Breast epithelium (tissue), 4 donors: ENCODE results near the gene HNF4A. TPM values are rescaled to one million over a fixed set of nuclear protein-coding genes. Genes with fewer than 3 reads are reported as not detected.

Source experiments
- DNase-seq, 2 donors: peaks; one replicate each; pipeline ENCODE4 v3.0.0-alpha.2; 2019; ENCODE audit warnings: low spot score in 2 of 2
- H3K27ac ChIP-seq, 2 donors: fragments of 200-600 bp; sonication (generic) in 1 of 2; one replicate each; pipeline ENCODE4 v1.5.1; 2016 to 2019; ENCODE audit warnings: mild to moderate bottlenecking in 1 of 2
- H3K27me3 ChIP-seq, 2 donors: fragments of 200-600 bp; sonication (generic) in 1 of 2; one replicate each; pipeline versions ENCODE4 v1.5.1 to v1.6.0; 2017 to 2019; ENCODE audit warnings: control low read depth in 1 of 2, mild to moderate bottlenecking in 1 of 2
- H3K36me3 ChIP-seq: fragments of 200-600 bp; one replicate; pipeline ENCODE4 v1.5.1; 2019
- H3K4me1 ChIP-seq, 2 donors: fragments of 200-600 bp; sonication (generic); one replicate each; pipeline ENCODE4 v1.5.1; 2016 to 2019; ENCODE audit warnings: control low read depth in 1 of 2
- H3K4me3 ChIP-seq, 3 donors: fragments of 200-600 bp; sonication (generic); 1 replicate in 2 of 3; 2 replicates in 1 of 3; pipeline ENCODE4 v1.5.1; 2016 to 2019; ENCODE audit warnings: mild to moderate bottlenecking in 3 of 3, moderate library complexity in 2 of 3
- H3K9me3 ChIP-seq, 2 donors: fragments of 200-600 bp; sonication (generic) in 1 of 2; one replicate each; pipeline ENCODE4 v1.5.1; 2016 to 2019; ENCODE audit warnings: control low read depth in 1 of 2
- CTCF ChIP-seq, 3 donors: fragments of 450-650 bp; IDR thresholded peaks; one replicate each; pipeline ENCODE4 v1.5.1; 2016 to 2017; ENCODE audit warnings: antibody characterized with exemption in 3 of 3, mild to moderate bottlenecking in 3 of 3, moderate library complexity in 3 of 3
- POLR2A ChIP-seq: fragments of 450-650 bp; IDR thresholded peaks from one replicate; pipeline ENCODE4 v1.6.1; 2016; ENCODE audit warnings: antibody characterized with exemption, mild to moderate bottlenecking, moderate library complexity
- POLR2AphosphoS5 ChIP-seq, 3 donors: sonication (generic); formaldehyde crosslinking; IDR thresholded peaks; one replicate each; pipeline ENCODE4 v1.6.1; 2017; ENCODE audit warnings: antibody characterized with exemption in 3 of 3
- intact Hi-C: fragments of 100-400 bp; cut with DNase I; formaldehyde crosslinking; loops from one replicate; pipeline ENCODE4 v1.15.1; 2023; ENCODE audit warnings: low total_unique reads
- total RNA-seq, 3 donors: library from RNA; depleted of rRNA; stranded (reverse); fragments of >200 nt; gene quantifications; one replicate each; pipeline ENCODE4 v1.1.0, GENCODE V29; 2016

HNF4A gene
- total RNA-seq, 3 donors from 2014 or later, result 1.6 TPM; not detected in 2

GRCh38 chr20:44413575-44414345 lies 58.3 kb downstream of the HNF4A start:
- no peak for DNase-seq
- intact Hi-C loops, result no loop called here
- peaks cover 0 to 5% of the 10 kb centered on the region in 2 donors for H3K27me3 ChIP-seq

GRCh38 chr20:44414346-44414714 lies 58.8 kb downstream of the HNF4A start:
- Histone ChIP-seq H3K9me3 (no peaks in the 10 kb centered on the region), H3K27ac (no peak overlapping the region), H3K4me1 (no peaks in the 10 kb centered on the region), H3K4me3 (no peak overlapping the region), H3K36me3 (no peaks in the 10 kb centered on the region), H3K27me3 (peaks cover 0 to 5% of the 10 kb centered on the region in 2 donors)
- no peak for DNase-seq
- intact Hi-C loops, result no loop called here
- TF ChIP-seq POLR2AphosphoS5 (IDR thresholded peaks at IDR 0.05), result no peak
- no peak for TF ChIP-seq POLR2A
- no peak for TF ChIP-seq CTCF (IDR thresholded peaks at IDR 0.05)

More at GRCh38 chr20:44413575-44414345, 58.3 kb downstream of the HNF4A start:
- no peaks in the 10 kb centered on the region for H3K36me3 ChIP-seq
- H3K4me1 ChIP-seq, result no peaks in the 10 kb centered on the region
- no peak overlapping the region for H3K4me3 ChIP-seq
- no peak overlapping the region for H3K27ac ChIP-seq
- H3K9me3 ChIP-seq, result no peaks in the 10 kb centered on the region
- TF ChIP-seq CTCF (IDR thresholded peaks at IDR 0.05), result no peak
- no peak for TF ChIP-seq POLR2AphosphoS5 (IDR thresholded peaks at IDR 0.05)
- no peak for TF ChIP-seq POLR2A

GRCh38 chr20:44414808-44415207 lies 59.3 kb downstream of the HNF4A start:
- H3K36me3 ChIP-seq, result no peaks in the 10 kb centered on the region
- intact Hi-C loops, result no loop called here
- TF ChIP-seq POLR2AphosphoS5 (IDR thresholded peaks at IDR 0.05) (no peak), POLR2A (no peak), CTCF (IDR thresholded peaks at IDR 0.05) (no peak)
- H3K9me3 ChIP-seq, result no peaks in the 10 kb centered on the region
- DNase-seq, result no peak
- no peak overlapping the region for H3K27ac ChIP-seq
- H3K4me3 ChIP-seq, result no peak overlapping the region
- peaks cover 0 to 5% of the 10 kb centered on the region in 2 donors for H3K27me3 ChIP-seq
- no peaks in the 10 kb centered on the region for H3K4me1 ChIP-seq

- Histone ChIP-seq H3K27ac (no peak overlapping the region), H3K4me1 (no peaks in the 10 kb centered on the region), H3K4me3 (no peak overlapping the region), H3K27me3 (peaks cover 0 to 5% of the 10 kb centered on the region in 2 donors), H3K9me3 (no peaks in the 10 kb centered on the region), H3K36me3 (no peaks in the 10 kb centered on the region)
- intact Hi-C loops, result no loop called here
- no peak for DNase-seq
- no peak for TF ChIP-seq CTCF (IDR thresholded peaks at IDR 0.05)
- TF ChIP-seq POLR2A, result no peak
- TF ChIP-seq POLR2AphosphoS5 (IDR thresholded peaks at IDR 0.05), result no peak
Measured at GRCh38 chr20:44415833-44416715, 60.6 kb downstream of the HNF4A start.
